ENCODE results near the gene NEU2. TPM values are rescaled to one million over a fixed set of nuclear protein-coding genes. Genes with fewer than 3 reads are reported as not detected.

The NEU2 gene
- total and polyA plus RNA-seq, 2 of the 13 experiments (the other 11 are each of a cell fraction or from before 2014, with no cell fraction given), result not detected

GRCh38 chr2:233058717-233059546 is 26.5 kb downstream of the NEU2 start:
- POLR2A ChIA-PET, result interaction anchor here (1.2 to 4.0 kb wide), 4 partner anchors 27 to 204 kb away, joined by 3 to 40 read pairs (median 14); no protein-coding TSS in a partner anchor
- TF ChIP-seq ZNF800 (CRISPR knock-in tag; IDR thresholded peaks at IDR 0.05) (no peak), NCOA5 (CRISPR knock-in tag; IDR thresholded peaks at IDR 0.05) (no peak), MTF1 (CRISPR knock-in tag; IDR thresholded peaks at IDR 0.05) (no peak), ZBTB42 (CRISPR knock-in tag; IDR thresholded peaks at IDR 0.05) (peak; percentile 3; the same call in 1 of the 2 replicates), HES4 (CRISPR knock-in tag; IDR thresholded peaks at IDR 0.05; ENCODE audit: borderline replicate concordance) (no peak), ZSCAN29 (CRISPR knock-in tag; conservative IDR thresholded peaks at IDR 0.05) (no peak), ZNF367 (CRISPR knock-in tag; IDR thresholded peaks at IDR 0.05; ENCODE audit: borderline replicate concordance) (no peak), MNT (IDR thresholded peaks at IDR 0.05) (peak; percentile 71), NR0B2 (CRISPR knock-in tag; IDR thresholded peaks at IDR 0.05) (no peak), NRL (CRISPR knock-in tag; IDR thresholded peaks at IDR 0.05; ENCODE audit: borderline replicate concordance) (no peak), ZNF781 (CRISPR knock-in tag; IDR thresholded peaks at IDR 0.05; ENCODE audit: borderline replicate concordance, not compliant biosample characterization) (peak; percentile 19), ZNF567 (CRISPR knock-in tag; IDR thresholded peaks at IDR 0.05; ENCODE audit: borderline replicate concordance) (no peak), PHF20 (CRISPR knock-in tag; IDR thresholded peaks at IDR 0.05) (0 out of 2 replicates have a peak, but pooled peaks have one; percentile 16), ZNF792 (CRISPR knock-in tag; IDR thresholded peaks at IDR 0.05) (no peak), ZNF784 (CRISPR knock-in tag; IDR thresholded peaks at IDR 0.05; ENCODE audit: borderline replicate concordance) (0 out of 2 replicates have a peak, but pooled peaks have one; percentile 6), GATAD2A (CRISPR knock-in tag; IDR thresholded peaks at IDR 0.05) (no peak)

More at GRCh38 chr2:233058717-233059546, 26.5 kb downstream of the NEU2 start:
- H3K27ac ChIP-seq (ENCODE audit: extremely low read length, insufficient read depth, low read length), result no peak overlapping the region
- intact Hi-C loops (cut with micrococcal nuclease; ENCODE audit: unreplicated experiment) (no loop called here), in situ Hi-C loops (cut with HindIII; ENCODE audit: extremely low pct_ligation_motif_present, low pct_unique_long_range_greater_than_20kb) (no loop called here)
- H3K4me1 ChIP-seq (ENCODE audit: insufficient read depth, low read length), result peaks cover 64% of the 10 kb centered on the region
- H3K79me2 ChIP-seq (ENCODE audit: insufficient read depth, low read length), result no peaks in the 10 kb centered on the region
- WGBS (ENCODE audit: low lambda C conversion rate), result 85% methylated on average over 14 of the region's 24 CpGs
- DNase-seq (ENCODE audit: low spot score), result no peak
- H3K36me3 ChIP-seq (replicated peaks in 1 of 2; ENCODE audit: control insufficient read depth in 1 of 2, insufficient read depth in 2 of 2, low read length in 2 of 2), result no peaks in the 10 kb centered on the region
- peak overlapping the region; percentile 72; the same call in 1 of the 2 replicates for H3K9ac ChIP-seq (ENCODE audit: insufficient read depth, low read depth, low read length)
- H3K9me3 ChIP-seq (ENCODE audit: low read length), result no peaks in the 10 kb centered on the region
- no peaks in the 10 kb centered on the region; a peak in 1 of 5 replicates for H3K27me3 ChIP-seq (ENCODE audit: control insufficient read depth in 1 of 2, insufficient read depth in 2 of 2, low read length in 2 of 2)
- peak overlapping the region; percentile 97 for H3K4me2 ChIP-seq (ENCODE audit: low read depth, low read length)
- CTCF ChIA-PET (ENCODE audit: low intra/inter-chr PET ratio, low total read pairs), result no interaction called here
- H2AFZ ChIP-seq (ENCODE audit: low read length), result no peak overlapping the region
- no peak for FAIRE-seq
- H3K4me3 ChIP-seq (replicated peaks in 1 of 3; ENCODE audit: insufficient read depth in 1 of 3, low read depth in 2 of 3, low read length in 3 of 3), result peak overlapping the region; percentile 66 to 87 (median 80); a peak in 4 of 6 replicates
- 0 out of 2 replicates have a peak, but pooled peaks cover 3% of the 10 kb centered on the region for H4K20me1 ChIP-seq (ENCODE audit: insufficient read depth, low read length)
- ATAC-seq, result no peak
- no TSS peak for BruUV-seq (replicated peaks)

Data from HepG2 (cell line).